HG03575 (cell line): ENCODE measurements around the gene PI4KA.
A peak's percentile ranks its signal among the peaks of the same experiment; 100 is the strongest.
"Not testable (repeated sequence)": the region's sequence is repeated elsewhere in the genome, so short reads cannot be mapped to it uniquely, and the experiment has no call there.

ENCODE experiments used
- ATAC-seq: cut with Tn5 transposase; IDR thresholded peaks from one replicate; pipeline ENCODE4 v1.9.1; 2021; ENCODE audit not compliant: unreplicated experiment, insufficient number of reproducible peaks, low FRiP score; ENCODE audit errors: extremely low read depth

Gene PI4KA

DNA sequence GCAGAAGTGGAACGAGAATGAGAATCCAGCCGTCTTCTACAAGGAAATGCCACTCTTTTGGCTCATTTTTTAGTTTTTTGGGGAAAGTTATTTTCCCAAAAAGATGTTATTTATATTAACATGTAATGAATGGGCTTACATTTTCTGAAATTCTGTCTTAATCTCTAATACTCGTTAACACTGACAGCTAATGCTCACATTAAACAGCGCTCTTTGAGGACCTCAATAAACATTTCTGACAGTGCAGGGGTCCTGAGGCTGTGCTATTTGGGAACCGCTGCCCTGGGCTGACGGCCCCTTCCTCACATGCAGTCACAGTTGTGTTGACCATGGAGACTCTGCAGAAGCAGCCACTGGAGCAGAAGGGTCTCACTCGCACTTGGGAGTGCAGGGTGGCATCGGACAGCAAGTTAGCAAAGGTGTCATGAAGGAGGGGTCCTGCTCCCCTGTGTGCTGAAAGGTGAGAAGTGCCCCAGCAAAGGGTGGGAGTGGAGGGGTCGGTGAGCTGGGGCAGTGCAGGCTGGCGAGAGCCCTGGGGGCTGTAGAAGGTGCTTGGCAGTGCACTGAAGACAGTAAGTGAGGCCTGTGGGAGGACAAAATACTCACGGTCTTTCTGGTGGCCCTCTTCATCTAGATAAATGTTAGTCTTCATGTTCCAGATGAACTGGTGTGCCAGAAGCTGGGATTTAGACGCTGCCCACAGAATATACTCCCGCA, 137.8 kb downstream of the PI4KA start:
- no peak for ATAC-seq

DNA sequence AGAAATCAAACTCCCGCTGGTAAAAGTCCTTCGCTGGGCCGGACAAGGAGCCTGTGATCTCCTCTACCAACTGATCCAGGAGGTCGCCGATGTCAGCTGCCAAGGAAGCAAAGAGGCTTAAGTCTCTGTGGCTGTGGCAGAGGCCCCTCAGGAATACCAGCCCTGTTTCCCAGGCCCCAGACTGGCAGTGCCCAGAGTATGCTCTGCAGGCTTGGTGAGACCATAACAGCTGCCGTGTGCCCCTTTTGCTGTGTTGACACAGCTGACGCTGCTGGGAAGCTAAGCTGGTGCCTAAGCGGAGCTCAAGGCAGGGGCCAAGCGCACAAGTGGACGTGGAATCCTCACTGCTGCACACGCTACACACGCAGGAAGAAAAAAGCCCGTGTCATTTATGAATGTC, 139.9 kb downstream of the PI4KA start:
- not testable (repeated sequence) for ATAC-seq

DNA sequence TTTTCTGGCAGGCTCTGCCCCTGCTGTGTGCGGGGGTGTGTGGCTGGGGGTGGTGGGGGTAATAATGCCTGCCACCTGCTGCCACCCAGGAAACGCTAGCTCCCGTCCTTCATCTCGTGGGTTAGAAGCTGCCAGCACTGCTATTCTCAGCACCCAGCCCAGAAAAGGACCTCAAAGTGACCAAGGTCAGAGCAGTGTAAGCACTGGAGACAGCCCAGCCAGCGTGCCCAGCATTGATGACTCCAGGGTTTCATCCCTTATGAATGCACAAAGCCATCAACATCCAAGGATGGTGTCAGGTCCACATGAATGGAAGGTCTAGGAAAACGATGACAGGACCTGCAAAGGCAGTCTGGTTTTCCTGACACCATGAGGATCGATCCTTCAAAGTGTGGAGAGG, 140.6 kb downstream of the PI4KA start:
- ATAC-seq: not testable (repeated sequence)

DNA sequence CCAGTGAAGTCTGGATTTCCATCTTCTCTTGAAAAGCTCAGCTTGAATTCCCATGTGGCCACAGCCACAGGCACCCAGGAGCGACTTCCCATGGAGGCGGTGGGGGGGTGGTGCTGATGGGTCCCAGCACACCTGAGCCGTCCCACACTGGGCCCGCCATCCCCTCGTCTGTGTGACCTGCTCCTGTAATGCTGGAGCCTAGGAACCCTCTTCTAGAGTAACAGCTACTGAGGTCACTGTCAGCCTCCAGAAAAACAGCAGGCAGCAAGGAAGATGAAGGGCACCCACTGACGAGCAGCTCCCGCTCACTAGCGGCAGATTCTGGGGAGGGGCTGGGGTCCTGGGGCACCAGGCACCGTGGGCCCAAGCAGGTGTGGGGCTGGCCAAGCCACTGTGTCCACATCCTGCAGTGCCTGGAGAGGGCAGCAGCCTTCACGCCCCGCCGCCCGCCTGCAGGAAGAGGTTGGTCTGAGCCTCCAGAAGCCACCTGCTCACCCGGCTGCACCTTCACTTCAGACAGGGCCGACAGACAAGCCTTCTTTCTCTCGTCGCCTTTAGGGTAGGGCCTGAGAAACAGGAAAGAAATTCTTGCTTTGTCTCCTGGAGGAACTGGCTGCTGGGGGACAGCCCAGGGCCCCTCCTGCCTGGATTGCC, 141.3 kb downstream of the PI4KA start:
- ATAC-seq: not testable (repeated sequence)

DNA sequence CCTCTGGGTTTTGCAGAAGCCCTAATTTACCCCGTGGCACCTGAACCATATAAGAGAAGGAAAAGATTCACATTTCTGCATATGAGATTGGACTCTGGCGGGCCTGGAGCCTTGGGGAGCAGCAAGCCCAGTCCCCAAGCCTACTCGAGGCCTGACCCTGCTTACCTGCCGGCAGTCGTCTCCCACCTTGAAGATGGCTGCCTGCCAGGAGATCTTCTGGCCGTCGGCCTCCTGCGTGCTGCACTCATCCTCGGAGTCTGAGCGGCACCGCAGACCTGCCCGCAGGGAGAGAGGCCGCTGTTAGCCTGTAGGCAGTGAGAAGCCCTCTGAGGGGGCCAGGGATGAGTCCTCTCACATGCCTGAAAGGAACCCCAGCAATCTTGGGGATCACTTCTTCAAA, 145.5 kb downstream of the PI4KA start:
- ATAC-seq: not testable (repeated sequence)

DNA sequence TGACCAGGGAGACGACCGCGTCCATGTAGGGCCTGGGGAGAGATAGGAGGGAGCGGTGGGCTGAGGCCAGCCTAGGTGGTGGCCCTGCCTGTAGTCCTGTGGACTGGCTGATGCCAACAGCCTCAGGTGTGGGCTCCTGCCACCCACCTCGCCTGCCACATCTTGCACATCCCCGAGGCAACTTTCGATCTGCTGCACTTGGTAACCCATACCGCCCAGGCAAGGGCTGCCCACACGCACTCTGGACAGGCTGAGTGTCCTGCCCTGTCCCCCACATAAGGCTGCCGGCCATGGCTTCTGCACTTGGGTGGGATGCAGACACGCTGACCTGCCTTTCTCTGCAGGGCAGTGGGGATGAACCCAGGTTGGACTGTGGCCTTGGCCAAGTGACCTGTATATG, 148.6 kb downstream of the PI4KA start:
- not testable (repeated sequence) for ATAC-seq

DNA sequence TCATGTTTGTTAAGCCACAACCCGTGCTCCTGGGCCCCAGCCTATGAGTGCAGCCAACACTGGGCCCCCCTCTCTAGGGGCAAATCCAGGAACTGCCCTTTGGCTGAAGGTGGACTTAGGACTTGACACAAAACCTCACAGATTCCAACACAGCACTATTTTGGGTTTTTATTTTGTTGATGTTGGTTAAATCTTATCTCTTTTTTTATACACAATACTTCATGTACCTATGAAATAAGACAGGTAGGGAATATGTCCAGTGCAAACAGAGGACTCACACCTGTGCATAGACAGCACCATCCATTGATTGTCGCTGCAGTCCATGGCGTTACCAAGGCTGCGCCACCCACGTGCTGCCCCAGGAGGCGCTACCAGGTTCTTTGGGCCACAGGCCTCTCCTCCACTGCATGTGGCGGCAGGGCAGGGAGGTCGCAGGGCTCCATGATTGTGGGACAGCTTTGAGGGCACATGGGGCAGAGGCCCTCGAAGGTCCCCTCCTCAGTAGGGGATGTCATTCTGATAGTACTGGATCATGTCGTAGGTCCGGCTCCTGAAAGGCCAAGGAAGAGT, 151.0 kb downstream of the PI4KA start:
- ATAC-seq: not testable (repeated sequence)

DNA sequence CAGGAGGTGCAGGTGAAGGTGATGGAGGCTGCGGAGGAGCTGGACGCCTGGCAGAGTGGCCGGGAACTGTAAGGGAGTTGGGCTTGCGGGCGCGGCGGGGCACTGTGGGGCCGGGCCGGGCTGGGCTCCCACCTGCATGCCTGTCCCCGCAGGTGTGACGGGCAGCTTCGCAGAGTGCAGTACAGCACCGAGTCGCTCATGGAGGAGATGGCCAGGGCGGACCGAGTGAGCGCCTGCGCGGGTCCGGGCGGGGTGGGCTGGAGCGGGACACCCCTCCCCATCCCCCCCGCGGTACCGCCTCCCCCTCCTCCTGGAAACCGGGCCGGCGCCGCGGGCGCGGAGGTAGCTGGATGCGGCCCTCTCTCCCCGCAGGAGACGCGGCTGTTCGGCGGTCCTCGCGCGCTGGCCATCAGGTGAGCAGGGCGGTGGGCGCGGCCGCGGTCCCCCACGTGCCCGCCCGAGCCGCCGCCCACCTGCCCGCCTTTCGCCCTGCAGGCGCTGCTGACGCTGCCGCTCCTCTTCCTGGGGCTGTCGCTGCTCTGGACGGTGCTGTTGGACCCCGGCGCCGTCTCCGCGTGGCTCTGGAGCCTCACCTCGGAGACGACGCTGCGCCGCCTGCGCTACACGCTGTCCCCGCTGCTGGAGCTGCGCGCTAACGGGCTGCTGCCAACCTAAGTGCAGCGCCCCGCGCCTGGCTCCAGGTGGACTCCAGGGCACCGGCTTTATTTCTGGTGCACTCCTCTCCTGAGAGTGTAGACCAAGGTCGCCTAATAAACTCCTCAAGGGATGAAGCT, 154.6 kb downstream of the PI4KA start:
- not testable (repeated sequence) for ATAC-seq

DNA sequence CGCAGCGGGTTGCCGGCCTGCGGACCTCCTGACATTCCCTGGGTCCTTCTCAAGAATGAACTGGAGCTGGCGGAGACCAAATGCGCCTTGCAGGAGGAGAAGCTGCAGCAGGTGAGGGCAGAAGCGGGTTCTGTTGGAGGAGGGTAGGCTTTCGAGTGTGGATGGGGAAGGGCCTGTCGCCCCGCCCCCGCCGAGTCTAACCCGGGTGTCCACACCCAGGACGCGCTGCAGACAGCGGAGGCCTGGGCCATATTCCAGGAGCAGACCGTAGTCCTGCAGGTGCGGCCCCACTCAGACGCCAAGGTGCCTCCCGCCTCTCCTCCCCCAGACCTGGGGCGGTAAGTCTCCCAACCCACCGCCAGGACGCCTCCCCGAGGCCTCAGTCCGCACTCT, 155.2 kb downstream of the PI4KA start:
- peak; percentile 6 for ATAC-seq

DNA sequence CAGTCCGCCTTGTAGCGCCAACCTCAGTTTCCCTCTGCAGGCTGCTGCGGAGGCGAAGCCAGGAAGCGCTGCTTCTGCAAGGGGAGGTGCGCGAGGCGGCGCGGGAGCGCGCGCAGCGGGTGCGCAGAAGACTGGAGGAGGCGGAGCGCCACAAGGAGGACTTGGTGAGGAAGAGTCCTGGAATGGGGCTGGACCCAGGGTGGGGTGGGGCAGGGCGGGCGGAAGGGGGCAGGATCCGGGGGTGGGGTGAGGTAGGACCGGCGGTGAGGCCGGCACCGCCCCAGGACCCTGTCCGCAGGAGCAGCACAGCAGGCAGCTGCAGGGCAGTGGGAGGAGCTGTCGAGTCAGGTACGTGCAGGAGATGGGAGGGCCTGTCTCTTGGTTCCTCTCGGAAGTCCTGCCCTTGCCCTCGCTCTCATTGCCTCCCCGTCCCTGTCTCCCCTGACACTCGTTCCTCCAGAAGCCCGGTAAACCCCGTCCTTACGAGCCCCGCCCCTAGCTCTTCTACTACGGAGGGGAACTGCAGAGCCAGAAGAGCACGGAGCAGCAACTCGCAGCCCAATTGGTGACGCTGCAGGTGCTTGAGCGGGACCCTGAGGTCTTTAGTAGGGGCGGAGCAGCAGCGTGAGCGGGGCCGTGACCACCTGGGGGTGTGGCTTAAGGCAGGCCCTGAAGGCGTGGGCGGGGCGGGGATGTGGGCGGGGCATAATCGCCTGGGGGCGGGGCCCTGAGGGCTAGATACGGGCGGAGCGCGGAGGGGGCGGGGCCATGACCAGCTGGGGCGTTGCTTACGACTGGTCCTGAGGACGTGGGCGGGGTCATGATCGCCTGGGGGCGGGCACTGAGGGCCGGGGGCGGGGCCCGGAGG, 155.8 kb downstream of the PI4KA start:
- peak; percentile 50 for ATAC-seq

DNA sequence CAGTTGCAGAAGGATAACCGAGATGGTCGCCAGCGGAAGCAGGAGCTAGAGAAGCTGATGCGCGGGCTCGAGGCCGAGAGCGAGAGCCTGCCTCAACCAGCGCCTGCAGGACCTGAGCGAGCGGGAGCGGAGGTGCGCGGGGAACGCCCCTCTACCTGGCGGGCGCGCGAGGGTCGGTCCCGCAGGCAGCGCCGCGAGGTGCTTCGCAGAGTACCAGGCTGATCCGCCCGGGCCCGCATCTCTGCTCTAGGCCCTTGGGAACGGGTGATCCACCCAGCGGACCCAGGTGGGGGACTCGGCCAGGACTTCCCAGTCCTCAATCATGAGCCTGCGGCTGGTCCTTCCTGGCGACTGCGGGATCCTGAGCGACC, 156.5 kb downstream of the PI4KA start:
- ATAC-seq: not testable (repeated sequence)

DNA sequence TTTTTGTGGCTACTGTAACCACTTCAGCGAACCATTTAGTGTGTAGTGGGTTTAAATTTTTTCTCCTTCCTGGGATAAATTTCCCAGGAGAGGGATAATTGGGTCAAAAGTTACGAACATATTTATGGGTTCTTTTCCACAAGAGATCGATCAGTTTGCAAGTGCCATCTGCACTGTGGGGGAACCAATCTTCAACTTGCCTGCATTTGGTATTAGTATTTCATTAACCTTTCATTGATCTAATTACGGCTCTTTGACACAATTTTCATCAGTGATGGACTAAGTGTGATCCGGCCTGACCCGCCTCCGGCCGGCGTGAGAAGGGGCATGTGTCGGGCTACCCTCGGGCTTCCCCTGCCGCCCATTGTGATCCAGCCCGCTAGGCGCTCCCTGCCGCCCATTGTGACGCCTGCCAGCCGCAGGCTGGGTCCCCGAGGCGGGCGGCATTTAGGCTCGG, 156.9 kb downstream of the PI4KA start:
- ATAC-seq: not testable (repeated sequence)

DNA sequence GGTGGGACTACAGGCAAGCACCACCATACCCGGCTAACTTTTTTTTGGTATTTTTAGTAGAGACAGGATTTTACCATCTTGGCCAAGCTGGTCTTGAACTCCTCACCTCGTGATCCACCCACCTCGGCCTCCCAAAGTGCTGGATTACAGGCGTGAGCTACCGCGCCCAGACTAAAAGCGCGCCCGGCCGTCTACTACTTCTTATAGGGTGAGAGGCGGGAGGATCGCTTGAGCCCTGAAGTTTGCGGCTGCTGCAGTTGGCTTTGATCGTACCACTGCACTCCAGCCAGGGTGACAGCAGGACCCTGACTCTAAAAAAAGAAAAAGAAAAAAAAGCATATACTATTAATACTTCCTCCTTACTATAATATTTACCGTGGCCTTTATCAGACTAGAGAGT, 158.3 kb downstream of the PI4KA start:
- ATAC-seq: not testable (repeated sequence)

DNA sequence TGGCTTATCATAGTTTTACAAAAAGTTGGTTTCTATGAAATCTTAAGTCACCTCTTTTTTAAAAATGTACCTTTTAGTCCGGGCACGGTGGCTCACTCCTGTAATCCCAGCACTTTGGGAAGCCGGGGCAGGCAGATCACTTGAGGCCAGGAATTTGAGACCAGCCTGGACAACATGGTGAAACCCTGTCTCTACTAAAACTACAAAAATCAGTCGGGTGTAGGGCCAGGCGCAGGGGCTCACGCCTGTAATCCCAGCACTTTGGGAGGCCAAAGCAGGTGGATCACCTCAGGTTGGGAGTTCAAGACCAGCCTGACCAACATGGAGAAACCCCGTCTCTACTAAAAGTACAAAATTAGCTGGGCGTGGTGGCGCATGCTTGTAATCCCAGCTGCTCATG, 158.8 kb downstream of the PI4KA start:
- ATAC-seq: not testable (repeated sequence)

DNA sequence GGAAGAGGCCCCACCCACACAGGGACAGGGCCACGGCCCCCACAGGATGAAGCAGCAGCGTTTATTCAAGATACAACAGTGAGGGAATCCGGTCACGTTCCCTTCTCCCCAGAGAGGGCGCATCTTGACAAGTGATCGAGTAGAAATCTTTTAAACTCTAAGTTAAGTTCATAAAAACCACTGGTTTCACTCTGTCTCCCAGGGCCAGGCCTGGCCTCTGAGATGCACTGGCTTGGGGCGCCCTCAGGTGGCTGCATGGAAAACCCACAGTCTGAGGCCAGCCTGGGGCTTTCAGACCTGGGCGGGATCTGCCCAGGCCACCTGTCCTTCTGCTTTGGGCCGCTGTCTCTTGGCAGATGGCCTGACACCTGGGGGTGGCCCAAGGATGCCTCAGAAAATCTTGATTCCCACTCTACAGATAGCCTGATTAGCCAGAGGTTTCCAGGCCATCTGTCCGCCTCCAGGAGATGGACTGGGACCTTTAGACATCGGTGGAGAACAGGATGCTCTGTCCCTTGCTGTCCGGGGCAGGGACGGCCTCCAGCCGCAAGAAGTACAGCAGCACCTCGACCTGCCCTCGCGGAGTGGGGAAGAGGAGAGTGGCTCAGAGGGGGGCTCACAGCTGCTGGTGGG, 161.0 kb downstream of the PI4KA start:
- ATAC-seq: not testable (repeated sequence)

DNA sequence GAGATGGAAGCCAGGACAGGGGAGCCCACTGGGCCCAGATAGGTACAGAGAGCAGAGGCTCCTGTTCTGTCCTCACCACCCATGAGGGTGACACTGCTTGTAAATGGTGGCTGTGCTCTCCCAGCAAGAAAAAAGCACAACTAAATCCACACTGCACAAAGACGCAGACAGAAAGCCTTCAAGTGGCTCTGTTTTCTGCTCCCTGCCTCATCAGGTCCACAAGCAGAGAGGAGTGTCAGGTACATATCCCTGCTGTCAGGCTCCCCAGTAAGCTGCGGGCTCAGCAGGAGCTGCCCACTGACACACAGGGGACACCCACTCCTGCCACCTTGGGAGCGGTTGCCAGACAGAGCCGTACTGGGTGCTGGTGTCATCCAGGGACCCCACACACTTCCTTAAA, 162.6 kb downstream of the PI4KA start:
- not testable (repeated sequence) for ATAC-seq

DNA sequence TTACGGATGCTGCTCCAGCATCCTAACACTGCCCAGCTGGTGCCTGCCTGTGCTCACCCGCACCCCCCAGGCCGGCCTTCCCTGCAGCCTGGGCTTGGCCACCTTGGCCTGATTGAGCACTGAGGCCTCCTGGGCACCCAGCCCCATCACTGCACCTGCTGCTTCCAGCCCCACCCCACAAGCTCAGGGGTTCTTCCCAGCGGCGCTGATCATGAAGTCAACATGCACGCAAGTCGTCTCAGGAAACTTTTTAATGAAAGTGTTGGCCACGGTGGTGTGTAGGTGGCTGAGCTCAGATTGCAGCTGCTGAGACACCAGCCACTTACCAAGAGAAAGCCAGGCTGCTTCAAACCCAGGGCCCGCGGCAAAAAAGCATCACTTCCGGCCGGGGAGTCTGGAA, 163.4 kb downstream of the PI4KA start:
- ATAC-seq: not testable (repeated sequence)

DNA sequence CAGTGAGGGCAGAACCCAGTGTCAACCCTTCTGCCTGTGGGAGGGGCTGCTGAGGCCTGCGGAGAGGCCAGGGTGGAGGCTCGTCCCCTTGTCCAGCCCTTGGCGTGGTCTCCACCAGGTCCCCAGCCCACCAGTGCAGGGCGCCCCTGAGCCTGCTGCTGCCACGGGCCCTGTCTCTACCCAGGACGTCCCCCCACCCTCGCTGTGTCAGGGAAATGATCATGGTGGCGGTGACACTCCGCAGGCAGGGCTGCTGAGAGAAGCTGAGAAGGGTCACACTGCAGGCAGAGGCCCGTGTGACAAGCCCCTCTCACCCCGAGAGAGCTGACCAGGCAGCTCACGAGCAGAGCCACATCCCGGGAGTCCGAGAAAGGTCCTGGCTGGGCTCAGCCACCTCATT, 164.4 kb downstream of the PI4KA start:
- not testable (repeated sequence) for ATAC-seq
